Eye (tissue), 1 donor: Measurements from ENCODE around the gene TRIO.
A peak's percentile ranks its signal among the peaks of the same experiment; 100 is the strongest.

Experiments used
- DNase-seq: peaks from one replicate; pipeline ENCODE4 v3.0.0-alpha.2; 2015

Gene TRIO

DNA sequence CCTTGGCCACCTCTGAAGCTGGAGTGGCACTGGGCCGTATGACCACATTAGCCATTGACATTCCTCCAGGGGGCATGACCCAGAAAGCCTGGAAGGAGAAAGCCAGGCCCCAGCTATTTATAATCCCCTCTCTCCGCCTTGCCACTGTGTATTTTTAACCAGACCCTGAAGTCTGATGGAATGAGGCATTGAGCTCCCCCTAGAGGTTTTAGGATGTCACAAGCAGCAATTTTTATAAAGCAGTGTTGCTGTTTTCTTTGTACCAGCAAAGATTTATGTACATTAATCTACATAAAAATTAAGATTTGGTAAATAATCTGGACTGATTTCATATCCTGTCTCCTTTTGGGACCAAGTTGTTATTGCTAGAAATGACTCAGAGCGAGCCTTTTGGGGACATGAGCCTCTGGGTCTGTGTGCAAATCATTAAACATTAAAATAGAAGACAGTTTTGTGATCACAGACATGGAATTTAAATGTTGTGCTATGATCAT, 127.1 kb downstream of the TRIO start:
- peak; percentile 88 for DNase-seq

DNA sequence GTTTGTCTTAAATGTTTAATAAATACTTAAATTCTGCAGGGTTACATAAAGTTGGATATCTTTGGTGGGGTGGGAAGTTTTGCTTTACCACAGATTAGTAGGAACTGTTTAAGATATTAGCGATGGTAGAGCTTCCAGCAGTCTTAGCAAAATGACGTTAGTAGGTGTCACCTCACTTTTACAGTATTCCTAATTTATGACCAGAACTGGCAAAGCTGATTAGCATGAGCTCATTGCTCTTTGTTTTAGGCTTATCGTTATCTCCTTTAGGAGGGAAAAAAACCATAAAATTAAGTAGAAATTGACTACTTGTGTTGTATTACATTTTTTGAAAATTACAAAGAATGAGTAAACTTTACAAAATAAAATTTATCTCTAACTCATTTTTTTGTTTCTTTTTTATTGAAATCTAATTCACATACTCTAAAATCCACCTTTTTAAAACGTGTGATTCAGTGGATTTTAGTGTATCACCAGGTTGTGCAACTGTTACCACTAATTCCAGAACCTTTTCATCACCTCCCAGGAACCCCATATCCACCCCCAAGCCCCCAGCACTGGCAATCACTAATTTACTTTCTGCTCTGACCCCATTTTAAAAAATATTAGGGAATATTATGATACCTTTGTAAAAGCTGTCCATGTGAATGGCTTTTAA, 129.5 kb downstream of the TRIO start:
- DNase-seq: no peak

DNA sequence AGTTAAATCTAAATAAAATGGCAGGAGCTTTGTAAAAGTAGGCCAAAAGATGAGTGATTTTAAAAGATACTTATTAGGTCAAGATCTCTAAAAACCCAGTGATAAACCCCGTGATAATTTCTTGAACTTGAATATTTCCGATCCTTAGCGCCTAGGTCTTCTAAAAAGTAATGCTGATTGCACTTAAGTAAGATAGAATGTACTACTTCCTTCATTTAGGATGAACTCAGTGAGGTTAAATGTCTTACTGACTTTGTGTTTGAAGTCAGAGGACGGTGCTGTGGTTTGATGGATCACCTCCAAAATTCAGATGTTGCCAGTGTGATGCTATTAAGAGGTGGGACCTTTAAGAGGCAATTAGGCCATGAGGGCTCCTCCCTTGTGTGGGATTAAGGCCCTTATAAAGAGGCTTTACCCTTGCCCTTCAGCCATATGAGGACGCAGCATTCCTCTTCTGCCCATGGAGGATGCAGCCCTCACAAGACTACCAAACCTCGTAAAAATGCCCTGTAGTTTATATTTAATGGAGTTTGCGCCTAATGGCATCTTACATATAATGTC, 130.1 kb downstream of the TRIO start:
- no peak for DNase-seq

DNA sequence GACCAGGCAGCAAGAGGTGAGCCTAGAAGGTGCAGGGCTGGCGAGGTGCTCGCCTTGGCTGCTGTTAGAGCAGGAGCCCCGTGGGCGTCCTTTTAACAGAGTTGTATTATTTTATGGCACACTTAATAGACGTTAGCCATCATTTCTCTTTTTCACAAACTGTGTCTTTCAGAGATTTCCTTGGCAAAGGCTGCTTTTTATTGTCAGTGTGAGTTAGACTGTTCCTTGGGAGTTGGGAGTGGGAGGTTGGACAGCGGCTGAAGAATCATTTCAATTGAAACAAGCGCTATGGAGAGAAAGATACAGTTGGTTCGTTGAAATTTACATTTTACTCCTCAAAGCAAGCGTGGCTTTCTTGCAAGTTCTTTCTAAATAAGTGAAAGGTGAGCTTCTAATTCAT, 133.2 kb downstream of the TRIO start:
- DNase-seq: no peak

DNA sequence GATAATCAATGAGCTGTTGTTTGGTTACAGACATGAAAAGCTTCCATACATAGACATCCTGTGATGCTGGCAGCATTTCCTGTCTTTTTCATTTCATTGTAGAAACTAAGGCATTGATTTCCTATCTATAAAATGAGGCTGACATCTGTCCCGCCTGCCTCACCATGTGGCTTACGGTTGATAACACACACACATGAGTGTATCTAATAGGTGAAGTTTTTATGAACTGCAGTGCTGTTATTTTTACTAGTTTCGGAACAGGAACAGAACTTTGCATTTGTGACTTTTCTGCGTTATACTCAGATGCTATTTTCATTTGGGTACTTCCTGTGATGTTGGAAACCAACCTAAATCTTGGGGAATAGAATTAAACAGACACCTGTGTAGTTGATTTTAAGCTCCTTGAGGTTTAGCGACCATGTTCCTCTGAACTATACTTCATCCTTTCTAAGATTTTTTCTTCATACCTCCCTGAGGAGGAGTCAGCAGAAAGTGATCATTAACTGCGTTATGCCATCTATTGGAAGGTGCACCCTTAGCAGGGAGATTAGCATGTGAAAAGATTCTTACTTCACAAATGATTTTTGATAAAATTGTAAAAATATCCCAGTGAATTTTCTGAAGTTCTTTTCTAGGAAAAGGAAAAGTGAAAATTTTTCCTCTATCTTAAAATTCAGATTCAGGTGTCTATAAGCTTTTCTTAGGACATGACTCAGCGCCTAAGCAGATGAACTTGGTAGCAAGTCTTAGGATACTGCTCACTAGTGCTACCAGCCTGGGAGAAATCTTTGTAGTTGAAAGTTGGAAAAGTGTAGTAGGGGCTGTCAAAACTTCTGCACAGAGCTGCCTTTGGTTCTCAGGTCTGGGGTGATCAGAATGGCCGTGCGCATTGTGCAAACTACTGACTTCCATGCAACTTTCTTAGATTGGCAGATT, 134.5 kb downstream of the TRIO start:
- DNase-seq: no peak

DNA sequence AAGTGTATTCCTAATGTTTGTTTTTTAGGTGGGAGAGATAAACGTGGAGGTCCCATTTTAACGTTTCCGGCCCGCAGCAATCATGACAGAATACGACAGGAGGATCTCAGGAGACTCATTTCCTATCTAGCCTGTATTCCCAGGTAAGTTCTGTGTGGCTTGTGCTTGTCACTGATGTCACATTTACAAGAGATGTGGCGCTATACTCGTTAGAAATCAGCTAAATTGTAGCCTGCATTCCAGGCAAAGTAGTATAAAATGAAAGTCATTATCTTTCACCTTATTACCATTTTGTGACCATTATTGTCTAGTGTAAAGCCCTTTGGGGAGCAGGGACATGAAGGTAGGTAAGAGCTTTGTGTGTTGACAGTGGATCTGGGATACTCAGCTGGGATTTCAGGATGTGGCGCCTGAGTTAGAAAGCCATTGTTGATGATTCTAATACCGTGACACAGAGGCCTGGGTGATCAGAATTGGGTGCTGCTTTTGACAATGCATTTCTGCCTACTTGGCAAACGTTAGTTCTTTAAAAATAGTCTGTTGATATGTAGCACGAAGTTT, 137.2 kb downstream of the TRIO start:
- no peak for DNase-seq

DNA sequence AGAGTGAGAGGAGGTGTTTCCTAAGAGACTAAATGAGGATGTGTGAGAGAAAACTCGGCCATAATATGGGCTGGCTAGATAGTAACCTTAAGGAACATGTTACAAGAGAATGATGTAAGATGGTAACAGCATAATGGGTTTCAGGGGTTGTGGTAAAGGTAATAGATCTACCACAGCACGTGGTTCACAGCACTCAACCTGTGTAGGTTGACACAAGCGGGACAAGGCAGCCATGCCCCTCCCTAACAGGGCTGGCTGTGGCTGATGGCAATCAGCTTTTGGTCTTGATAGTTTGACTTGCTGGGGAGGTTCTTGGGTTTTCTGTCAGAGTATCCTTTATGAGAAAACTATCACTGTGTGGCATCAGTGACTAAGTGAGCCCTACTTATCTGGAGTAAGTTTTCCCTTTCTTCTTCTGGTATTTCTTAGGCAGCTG, 138.6 kb downstream of the TRIO start:
- no peak for DNase-seq

DNA sequence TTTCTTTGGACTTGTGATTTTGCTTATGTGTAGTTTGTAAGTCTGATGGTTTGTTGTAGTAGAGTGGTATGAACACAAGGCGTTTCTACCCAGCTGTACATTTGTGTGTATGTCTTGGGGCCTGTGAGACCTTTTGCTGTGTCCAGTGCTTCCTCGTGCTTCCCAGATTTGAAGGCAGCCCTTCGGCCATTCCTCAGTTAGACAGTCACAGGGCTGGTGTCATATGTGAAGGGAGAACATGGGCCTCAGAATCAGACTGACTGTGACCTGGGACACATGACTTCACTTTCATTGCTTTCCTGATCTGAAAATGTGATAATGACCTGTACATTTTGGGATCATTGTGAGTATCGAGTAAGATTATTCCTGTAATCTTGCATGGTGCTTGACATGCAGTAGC, 140.0 kb downstream of the TRIO start:
- peak; percentile 21 for DNase-seq

DNA sequence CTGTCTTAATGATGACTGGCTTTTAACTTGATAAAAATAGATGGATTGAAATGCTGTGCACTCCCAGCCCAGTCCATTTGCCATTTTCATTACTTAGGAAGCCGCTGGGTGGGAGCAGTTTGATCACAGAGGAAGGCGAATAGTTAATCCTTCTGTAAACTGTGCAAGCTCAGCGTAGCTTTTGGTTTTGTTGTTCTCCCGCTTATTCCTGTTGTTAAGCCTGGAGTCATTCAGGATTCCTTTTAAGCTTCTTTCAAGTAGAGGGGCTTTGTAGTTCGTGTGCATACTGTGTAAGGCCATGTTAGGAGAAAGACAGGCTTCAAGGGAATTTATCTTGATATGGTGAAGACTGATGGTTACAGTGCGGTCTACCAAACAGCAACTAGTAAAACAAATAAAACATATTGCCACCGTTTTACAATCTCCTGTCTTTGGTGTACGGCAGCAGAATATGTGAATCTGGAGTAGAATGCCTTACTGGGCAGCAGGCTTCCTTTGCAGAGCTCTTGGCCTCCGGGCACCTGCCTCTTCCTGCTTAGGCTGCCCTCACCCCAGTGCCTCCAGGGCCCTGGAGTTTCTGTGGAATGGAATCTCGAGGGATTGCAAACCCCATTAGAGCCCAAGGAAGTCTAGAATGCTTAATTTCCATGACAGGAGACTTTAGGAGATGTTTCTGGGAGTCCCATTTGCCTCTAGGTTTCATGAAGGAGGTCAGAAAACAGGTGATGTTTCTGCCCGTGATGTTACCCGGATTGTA, 141.4 kb downstream of the TRIO start:
- DNase-seq: peak; percentile 38

DNA sequence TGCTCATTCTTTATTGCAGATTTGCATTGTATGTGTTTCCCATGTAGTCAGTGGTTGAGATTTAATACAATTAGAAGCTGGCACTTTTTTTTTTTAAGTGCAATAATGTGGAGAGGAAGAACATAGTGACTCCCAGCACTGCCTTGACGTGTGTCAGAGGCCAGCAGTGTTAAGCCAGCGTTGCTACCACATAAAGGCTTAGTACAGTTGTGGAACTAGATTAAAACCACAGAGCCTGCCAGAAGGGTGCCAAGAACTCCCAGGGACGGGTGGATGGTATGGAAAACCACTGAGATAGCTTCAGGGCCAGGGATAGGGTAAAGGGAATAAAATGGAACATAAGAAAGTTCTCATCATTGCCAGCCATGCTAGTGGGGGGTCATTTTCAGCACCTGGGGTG, 142.9 kb downstream of the TRIO start:
- DNase-seq: no peak

DNA sequence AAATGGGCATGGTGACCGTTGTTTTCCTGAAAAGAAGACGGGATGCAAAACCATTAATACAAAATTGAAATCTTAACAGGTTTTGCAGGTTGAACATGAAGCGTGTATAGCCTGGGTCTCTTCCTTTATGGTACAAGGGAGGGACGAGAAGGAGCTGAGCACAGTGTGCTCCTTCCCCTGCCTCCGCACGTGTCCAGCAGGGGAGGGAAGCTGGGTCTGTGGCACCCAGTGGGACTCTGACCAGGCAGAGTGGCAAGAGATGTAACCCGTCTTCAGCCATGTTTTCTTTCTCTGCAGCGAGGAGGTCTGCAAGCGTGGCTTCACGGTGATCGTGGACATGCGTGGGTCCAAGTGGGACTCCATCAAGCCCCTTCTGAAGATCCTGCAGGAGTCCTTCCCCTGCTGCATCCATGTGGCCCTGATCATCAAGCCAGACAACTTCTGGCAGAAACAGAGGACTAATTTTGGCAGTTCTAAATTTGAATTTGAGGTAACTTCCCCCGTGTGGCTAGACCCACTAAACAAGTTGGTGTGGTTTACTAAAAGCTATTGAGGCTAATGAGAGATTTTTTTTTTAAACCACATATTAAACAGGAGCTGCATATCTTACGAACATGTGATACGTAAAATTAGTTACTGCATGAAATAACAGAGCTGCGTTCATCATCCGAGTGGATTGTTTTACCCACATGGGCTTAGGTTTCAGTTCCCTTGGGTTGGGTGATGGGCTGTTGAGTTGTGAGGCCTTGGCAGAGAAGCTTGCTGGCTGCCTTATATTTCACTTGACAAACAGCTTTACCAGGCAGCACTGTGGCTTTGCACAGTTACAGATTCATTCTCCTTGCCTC, 143.7 kb downstream of the TRIO start:
- no peak for DNase-seq

DNA sequence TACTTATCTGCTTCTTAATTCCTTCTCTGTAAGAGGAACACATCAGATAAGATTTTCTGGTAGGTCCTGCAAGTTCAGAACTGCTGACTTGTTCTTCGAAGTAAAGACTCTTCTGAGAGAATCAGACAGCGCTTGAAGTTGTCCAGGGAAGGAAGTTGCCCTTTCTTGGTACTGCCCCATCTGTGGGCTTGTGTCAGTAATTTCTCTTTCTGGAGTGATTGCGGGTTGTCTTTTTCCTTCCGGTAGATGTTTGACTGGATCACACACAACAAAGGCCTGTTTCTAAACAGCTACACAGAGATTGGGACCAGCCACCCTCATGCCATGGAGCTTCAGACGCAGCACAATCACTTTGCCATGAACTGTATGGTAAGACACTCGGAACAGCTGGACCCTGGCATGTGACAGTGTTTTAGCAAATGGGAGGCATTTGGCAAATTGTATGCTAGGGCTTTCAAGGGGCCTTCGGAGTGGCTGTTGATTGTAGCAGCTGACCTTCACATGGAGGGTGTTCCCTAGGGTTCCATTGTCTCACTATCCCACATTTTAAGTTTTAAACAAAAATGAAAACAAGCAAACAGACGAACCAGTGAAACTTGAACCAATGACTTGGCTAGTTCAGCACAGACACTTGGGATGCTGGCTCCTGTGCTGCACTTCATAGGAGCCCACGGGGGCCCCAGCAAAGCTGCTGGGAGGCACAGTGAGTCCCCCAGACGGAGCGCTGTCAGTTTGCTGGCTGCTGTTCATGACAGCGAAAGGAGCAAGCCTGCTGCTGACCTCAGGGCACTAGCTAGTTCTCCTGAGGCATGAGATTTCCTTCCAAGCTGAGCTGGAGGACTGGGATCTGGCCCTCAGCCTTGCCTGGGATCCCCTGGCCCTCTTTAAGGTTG, 149.9 kb downstream of the TRIO start:
- no peak for DNase-seq

DNA sequence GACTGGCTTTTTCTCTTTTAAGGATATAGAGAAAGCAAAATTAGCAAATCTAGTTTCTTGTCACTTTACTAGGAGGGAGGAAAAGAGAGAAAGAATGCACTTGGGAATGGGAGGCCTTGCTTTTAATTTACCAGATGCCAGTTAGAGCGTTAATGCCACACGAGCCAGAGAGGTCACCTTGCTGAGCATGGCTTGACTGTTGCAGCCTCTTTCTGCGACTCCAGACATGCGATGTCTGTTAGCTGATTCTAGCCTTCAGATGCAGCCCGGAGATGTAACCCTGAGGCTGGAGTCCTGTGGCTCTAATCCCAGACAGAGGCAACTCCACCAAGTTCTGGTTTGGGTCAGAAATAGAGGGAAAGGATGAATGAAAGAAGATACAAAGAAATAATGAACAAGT, 152.5 kb downstream of the TRIO start:
- no peak for DNase-seq

DNA sequence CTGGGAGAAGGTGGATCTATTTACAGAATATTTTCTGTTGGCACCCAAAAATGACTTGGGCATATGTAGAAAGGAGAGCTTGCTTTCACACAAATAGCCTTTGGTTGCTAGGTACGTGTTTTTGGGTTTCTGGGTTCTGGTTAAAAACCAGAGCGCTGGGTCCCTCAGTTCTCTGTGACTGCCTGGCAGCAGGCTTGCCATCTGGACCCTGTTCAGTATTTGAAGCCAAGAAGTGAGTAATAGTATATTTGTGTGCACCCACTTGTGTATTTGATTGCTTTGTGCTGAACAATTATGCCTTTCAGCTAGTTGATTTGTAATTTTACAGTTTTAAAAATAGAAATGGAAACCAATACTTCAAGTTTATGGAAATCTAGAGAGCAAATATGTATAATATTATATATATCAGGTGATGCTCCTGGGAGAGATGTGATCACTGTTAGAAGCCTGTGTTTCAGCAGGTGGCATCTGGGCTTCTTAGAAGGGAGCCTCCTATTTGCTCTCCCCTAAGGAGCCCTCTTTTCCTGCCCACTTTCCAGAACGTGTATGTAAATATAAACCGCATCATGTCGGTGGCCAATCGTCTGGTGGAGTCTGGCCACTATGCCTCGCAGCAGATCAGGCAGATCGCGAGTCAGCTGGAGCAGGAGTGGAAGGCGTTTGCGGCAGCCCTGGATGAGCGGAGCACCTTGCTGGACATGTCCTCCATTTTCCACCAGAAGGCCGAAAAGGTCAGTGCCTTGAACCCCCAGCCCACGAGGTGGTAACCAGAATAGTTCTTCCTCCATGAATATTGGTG, 153.6 kb downstream of the TRIO start:
- DNase-seq: no peak

DNA sequence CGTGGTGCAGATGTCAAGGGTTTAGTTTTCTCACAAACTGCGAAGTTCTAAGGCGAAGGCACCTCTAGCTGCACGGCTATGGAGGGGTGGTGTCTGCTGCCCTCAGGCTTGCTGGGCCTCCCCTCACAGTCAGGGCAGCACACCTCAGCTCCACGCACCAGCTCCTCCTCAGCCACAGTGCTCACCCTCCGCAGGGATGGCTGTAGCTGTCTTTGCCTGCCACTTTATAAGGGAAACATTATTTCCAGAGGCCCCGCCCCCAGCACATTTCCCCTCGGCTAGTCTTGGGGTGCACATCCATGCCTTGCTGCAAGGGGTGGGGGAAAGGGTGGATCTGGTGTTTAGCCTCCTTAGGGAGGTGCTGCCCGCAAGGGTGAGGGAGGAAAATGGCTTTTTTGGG, 154.6 kb downstream of the TRIO start:
- no peak for DNase-seq

DNA sequence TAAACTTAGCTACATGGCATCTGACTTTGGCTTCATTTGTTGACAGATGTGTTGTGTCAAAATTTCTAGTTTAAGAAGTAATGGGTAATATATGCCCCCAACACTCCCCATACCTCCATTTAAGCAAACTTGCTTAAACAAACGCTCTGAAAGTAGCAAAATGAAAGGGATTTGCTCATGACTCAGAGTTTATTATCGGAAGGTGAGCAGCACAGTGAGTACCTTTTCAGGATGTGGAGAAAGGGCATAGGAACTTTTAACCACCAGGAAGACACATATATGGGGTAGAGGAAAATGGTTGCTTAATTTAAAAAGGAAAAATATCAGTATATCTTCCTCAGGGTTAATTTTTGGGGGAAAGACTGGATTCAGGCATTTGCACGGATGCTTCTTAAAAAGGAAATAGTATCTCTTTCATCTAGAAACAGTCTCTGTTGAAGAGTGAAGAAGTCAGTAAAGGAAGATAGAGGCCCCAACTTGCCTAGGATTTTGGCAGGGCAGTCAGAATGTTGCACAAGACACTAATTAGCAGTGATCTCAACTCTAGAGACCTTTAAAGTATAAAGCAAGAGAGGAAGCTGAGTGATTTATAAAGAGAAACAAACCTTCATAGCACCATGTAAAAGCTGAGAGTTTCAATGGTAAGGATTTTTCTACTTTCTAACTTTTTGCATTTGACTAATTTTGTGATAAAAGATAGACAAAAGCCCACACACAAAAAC, 155.1 kb downstream of the TRIO start:
- no peak for DNase-seq

DNA sequence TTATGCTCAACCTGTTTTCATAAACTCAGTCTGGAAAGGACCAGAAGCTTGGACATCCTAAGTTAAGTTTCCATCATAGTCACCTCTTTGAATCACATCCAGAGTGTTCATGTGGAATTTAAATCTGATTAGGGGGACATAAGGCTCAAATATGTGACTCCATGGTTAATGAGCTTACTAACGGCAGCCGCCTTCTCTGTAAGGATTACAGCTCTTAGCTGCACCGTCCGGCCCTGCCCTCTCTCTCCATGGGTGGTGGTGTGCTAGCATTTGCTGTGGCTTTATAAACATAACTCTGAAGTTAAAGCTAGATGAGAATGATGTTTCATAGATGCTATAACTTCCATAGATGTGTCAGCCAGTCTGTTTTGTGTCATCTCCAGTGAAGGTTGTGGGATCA, 156.5 kb downstream of the TRIO start:
- DNase-seq: peak; percentile 41

DNA sequence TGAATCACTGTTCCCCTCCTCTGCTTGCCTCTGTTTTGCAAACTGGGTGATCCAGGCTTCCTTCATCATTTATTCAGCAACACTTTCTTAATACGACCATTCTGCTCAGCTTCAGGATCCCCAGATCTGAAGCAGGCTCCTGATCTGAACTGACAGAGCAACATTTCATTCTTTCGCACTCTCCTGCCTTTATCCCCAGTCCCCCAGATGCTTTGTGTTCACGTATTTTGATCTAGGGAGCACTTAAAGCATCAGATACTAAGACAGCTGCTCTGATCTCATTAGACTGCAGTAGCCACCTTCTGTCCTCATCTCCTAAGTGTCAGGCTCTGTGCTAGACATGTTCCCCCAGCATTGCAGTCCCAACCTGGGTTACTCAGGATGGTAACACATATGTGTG, 158.0 kb downstream of the TRIO start:
- peak; percentile 69 for DNase-seq

DNA sequence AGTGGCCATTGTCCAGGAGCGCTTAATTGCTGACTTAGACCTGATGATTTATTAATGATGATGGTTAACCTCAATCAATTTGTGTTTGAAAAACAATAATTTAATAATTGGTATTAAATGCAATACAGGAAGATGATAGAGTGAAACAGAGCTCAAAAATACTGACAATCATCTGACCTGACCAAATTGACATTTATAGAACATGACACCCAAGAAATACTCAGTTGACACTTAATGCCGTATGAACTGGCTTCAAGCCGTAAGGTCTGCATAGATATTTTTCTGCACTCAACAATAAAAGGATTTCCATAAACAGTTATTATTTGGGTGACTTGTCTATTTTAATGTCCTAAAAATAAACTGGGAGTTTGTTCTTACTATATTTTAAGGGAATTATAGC, 159.2 kb downstream of the TRIO start:
- DNase-seq: peak; percentile 57
